Thyroid gland (tissue), 4 donors: ENCODE measurements around the gene NPTN. TPM values are rescaled to one million over a fixed set of nuclear protein-coding genes. Genes with fewer than 3 reads are reported as not detected.

ENCODE experiments used
- DNase-seq, 2 donors: peaks; one replicate each; pipeline ENCODE4 v3.0.0-alpha.2; 2019
- H3K27ac ChIP-seq, 3 donors: fragments of 200-600 bp; sonication (generic); 1 replicate in 2 of 3; 2 replicates in 1 of 3; pipeline ENCODE4 v1.5.1; 2016 to 2019; ENCODE audit warnings: mild to moderate bottlenecking in 1 of 3, moderate library complexity in 1 of 3
- H3K27me3 ChIP-seq: fragments of 200-600 bp; sonication (generic); one replicate; pipeline ENCODE4 v1.5.1; 2019
- H3K36me3 ChIP-seq, 2 donors: fragments of 200-600 bp; sonication (generic); one replicate each; pipeline ENCODE4 v1.5.1; 2016 to 2019
- H3K4me1 ChIP-seq, 2 donors: fragments of 200-600 bp; sonication (generic); one replicate each; pipeline ENCODE4 v1.5.1; 2017 to 2019
- H3K4me3 ChIP-seq, 3 donors: fragments of 200-600 bp; sonication (generic); replicated peaks in 1 of 3; 1 replicate in 2 of 3; 2 replicates in 1 of 3; pipeline ENCODE4 v1.5.1; 2016; ENCODE audit warnings: mild to moderate bottlenecking in 1 of 3
- H3K9me3 ChIP-seq: fragments of 200-600 bp; sonication (generic); one replicate; pipeline ENCODE4 v1.5.1; 2017
- POLR2A ChIP-seq, 2 donors: fragments of 450-650 bp; IDR thresholded peaks; one replicate each; pipeline ENCODE4 v1.6.1; 2017; ENCODE audit warnings: antibody characterized with exemption in 2 of 2, mild to moderate bottlenecking in 2 of 2, moderate library complexity in 1 of 2
- WGBS, 2 donors: methylation state at CpG; one replicate each; pipeline ENCODE4 v1.1.5; 2017; 5-methylcytosine and 5-hydroxymethylcytosine counted together
- intact Hi-C: fragments of 100-400 bp; cut with DNase I; formaldehyde crosslinking; loops from one replicate; pipeline ENCODE4 v1.15.1; 2023
- total RNA-seq, 4 donors: library from RNA; depleted of rRNA; stranded (reverse); fragments of >200 nt; gene quantifications; one replicate each; pipeline ENCODE4 v1.2.3, GENCODE V29; 2016
- TF ChIP-seq, protein P1 (sequence below), 6 experiments: fragments of 200-600 bp in 3 of 6; fragments of 450-650 bp in 3 of 6; sonication (generic) in 3 of 6; IDR thresholded peaks; one replicate each; pipeline ENCODE4 v1.5.1; 2016 to 2019; ENCODE audit warnings: antibody characterized with exemption in 6 of 6, mild to moderate bottlenecking in 2 of 6, inconsistent platforms in 1 of 6, moderate library complexity in 1 of 6

Gene NPTN
- total RNA-seq, 4 donors from 2014 or later: 86.7 to 134 (median 124) TPM

DNA sequence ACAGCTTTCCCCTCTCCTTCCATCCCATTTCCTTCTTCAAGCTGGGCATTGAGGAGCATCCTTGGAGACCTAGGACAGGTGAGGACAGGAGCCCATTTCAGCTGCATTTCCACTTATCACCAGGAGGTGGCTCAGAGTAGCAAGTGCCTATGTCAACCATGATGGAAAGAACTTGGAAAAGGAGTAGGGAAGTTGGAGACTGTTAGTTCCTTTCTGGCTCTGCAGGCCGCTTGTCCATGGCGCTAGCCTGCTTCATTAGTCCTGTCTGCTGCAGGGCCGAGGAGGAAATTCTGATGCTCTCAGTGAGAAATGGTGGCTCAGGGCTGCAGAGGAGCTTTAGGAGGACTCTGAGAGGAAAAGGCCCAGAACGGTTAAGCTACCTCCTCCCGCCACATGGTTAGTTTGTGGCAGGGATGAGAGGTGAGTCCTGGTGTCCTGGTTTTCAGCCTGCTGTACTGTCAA is 44.0 kb upstream of the NPTN start:
- no peak overlapping the region for H3K4me3 ChIP-seq
- DNase-seq: peak; percentile 70 to 74
- no peaks in the 10 kb centered on the region for H3K36me3 ChIP-seq
- TF ChIP-seq POLR2A (IDR thresholded peaks at IDR 0.05): no peak
- TF ChIP-seq, protein P1, sequence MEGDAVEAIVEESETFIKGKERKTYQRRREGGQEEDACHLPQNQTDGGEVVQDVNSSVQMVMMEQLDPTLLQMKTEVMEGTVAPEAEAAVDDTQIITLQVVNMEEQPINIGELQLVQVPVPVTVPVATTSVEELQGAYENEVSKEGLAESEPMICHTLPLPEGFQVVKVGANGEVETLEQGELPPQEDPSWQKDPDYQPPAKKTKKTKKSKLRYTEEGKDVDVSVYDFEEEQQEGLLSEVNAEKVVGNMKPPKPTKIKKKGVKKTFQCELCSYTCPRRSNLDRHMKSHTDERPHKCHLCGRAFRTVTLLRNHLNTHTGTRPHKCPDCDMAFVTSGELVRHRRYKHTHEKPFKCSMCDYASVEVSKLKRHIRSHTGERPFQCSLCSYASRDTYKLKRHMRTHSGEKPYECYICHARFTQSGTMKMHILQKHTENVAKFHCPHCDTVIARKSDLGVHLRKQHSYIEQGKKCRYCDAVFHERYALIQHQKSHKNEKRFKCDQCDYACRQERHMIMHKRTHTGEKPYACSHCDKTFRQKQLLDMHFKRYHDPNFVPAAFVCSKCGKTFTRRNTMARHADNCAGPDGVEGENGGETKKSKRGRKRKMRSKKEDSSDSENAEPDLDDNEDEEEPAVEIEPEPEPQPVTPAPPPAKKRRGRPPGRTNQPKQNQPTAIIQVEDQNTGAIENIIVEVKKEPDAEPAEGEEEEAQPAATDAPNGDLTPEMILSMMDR (IDR thresholded peaks at IDR 0.05): peak; percentile 78 to 93 (median 89)
- H3K27me3 ChIP-seq: no peaks in the 10 kb centered on the region
- no peaks in the 10 kb centered on the region for H3K9me3 ChIP-seq
- H3K4me1 ChIP-seq: peaks cover 0 to 3% of the 10 kb centered on the region in 2 donors
- WGBS, 2 donors: 45 to 52% methylated on average over 5 of the region's 5 CpGs
- intact Hi-C loops: loop anchor here (2.0 kb wide), 1 partner anchor 26 kb away; no protein-coding TSS in a partner anchor
- no peak overlapping the region for H3K27ac ChIP-seq

DNA sequence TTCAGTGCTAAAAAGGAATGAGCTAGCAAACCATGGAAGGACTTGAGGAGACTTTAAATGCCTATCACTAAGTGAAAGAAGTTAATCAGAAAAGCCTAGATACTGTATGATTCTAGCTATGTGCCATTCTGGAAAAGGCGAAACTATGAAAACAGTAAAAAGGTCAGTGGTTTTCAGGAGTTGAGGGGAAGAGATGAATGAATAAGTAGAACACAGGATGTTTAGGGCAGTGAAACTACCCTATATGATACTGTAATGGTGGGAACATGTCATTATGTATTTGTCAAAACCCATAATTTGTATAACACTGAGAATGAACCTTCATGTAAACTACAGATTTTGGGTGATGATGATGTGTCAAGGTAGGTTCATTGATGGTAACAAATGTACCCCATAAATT is 41.4 kb upstream of the NPTN start:
- Histone ChIP-seq H3K36me3 (no peaks in the 10 kb centered on the region), H3K4me3 (no peak overlapping the region), H3K4me1 (peaks cover 0 to 3% of the 10 kb centered on the region in 2 donors), H3K27ac (no peak overlapping the region), H3K9me3 (no peaks in the 10 kb centered on the region), H3K27me3 (no peaks in the 10 kb centered on the region)
- no peak for DNase-seq
- no peak for TF ChIP-seq POLR2A (IDR thresholded peaks at IDR 0.05)
- TF ChIP-seq, protein P1 (IDR thresholded peaks at IDR 0.05): no peak
- WGBS, 2 donors: 95 to 97% methylated on average over 1 of the region's 1 CpG
- intact Hi-C loops: no loop called here

DNA sequence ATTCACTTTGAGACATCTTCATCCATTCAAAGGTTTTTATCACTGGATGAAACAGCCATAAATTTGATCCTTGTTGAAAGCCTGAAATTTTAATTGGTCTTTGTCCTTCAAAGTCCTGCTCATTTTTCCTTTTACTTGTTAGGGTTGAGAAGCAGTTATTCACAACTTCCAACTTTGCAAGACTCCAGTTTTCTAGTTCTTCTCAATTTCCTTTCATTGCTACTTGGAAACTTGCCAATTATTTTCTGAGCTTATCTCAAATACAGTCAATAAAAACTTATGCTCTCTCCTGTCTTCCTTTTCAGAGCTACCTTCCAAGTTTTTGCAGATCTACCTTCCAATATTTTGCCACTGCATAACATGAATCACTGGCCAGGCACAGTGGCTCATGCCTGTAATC is 27.3 kb upstream of the NPTN start:
- H3K27me3 ChIP-seq: no peaks in the 10 kb centered on the region
- no peaks in the 10 kb centered on the region for H3K36me3 ChIP-seq
- H3K9me3 ChIP-seq: no peaks in the 10 kb centered on the region
- TF ChIP-seq, protein P1 (IDR thresholded peaks at IDR 0.05): no peak
- no peak for TF ChIP-seq POLR2A (IDR thresholded peaks at IDR 0.05)
- no peak overlapping the region for H3K4me3 ChIP-seq
- no peaks in the 10 kb centered on the region for H3K4me1 ChIP-seq
- intact Hi-C loops: no loop called here
- no peak for DNase-seq
- no peak overlapping the region for H3K27ac ChIP-seq

GRCh38 chr15:73658645-73659044 is 25.5 kb upstream of the NPTN start:
- TF ChIP-seq, protein P1 (IDR thresholded peaks at IDR 0.05): no peak
- TF ChIP-seq POLR2A (IDR thresholded peaks at IDR 0.05): no peak
- no peaks in the 10 kb centered on the region for H3K9me3 ChIP-seq
- WGBS, 2 donors: 82 to 88% methylated on average over 1 of the region's 1 CpG

DNA sequence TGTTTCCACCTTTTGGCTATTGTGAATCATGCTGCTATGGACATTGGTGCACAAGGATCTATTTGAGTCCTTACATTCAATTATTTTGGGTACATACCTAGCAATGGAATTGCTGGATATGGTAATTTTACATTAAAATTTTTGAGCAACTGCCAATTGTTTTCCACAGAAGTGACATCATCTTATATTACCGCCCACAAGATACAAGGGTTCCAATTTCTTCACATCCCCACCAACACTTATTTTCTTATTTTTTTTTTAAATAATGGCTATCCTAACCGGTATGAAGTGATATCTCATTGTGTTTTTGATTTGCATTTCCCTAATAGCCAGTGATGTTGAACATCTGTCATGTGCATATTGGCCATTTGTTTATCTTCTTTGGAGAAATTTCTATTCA is 22.5 kb upstream of the NPTN start:
- intact Hi-C loops: no loop called here
- H3K36me3 ChIP-seq: no peaks in the 10 kb centered on the region
- TF ChIP-seq, protein P1 (IDR thresholded peaks at IDR 0.05): no peak
- TF ChIP-seq POLR2A (IDR thresholded peaks at IDR 0.05): no peak
- 78 to 80% methylated on average over 2 of the region's 2 CpGs for WGBS, 2 donors
- H3K4me3 ChIP-seq: no peak overlapping the region
- H3K9me3 ChIP-seq: no peaks in the 10 kb centered on the region
- DNase-seq: no peak
- H3K27ac ChIP-seq: no peak overlapping the region
- H3K4me1 ChIP-seq: no peaks in the 10 kb centered on the region
- H3K27me3 ChIP-seq: no peaks in the 10 kb centered on the region

More at GRCh38 chr15:73658645-73659044, 25.5 kb upstream of the NPTN start:
- intact Hi-C loops: no loop called here
- no peak overlapping the region for H3K4me3 ChIP-seq
- no peaks in the 10 kb centered on the region for H3K36me3 ChIP-seq
- H3K27ac ChIP-seq: no peak overlapping the region
- no peak for DNase-seq
- no peaks in the 10 kb centered on the region for H3K4me1 ChIP-seq
- no peaks in the 10 kb centered on the region for H3K27me3 ChIP-seq
